SK-N-SH treated with all-trans-retinoic acid at 6 μM for 48 hours (cell line): ENCODE results near the gene IP6K2.

Experiments used
- ATAC-seq: fragments of 200-7000 bp; cut with Tn5 transposase; 3 replicates; pipeline ENCODE4 v1.9.1; 2020; ENCODE audit warnings: mild to moderate bottlenecking, moderate library complexity
- ARNTL ChIP-seq: fragments of 450-650 bp; formaldehyde crosslinking; IDR thresholded peaks from 2 replicates; pipeline ENCODE4 v1.5.0; 2020; ENCODE audit warnings: low read depth, mild to moderate bottlenecking, moderate library complexity, borderline replicate concordance
- BACH2 ChIP-seq: fragments of 250-450 bp; sonication (Bioruptor Pico); IDR thresholded peaks from 2 replicates; pipeline ENCODE4 v1.9.0; 2021; ENCODE audit warnings: mild to moderate bottlenecking, borderline replicate concordance
- CSDC2 ChIP-seq: fragments of 250-450 bp; sonication (Bioruptor Pico); IDR thresholded peaks from 2 replicates; pipeline ENCODE4 v1.5.0; 2020; ENCODE audit warnings: mild to moderate bottlenecking, moderate library complexity
- ESRRG ChIP-seq: fragments of 250-450 bp; sonication (Bioruptor Pico); IDR thresholded peaks from 2 replicates; pipeline ENCODE4 v1.6.1; 2021; ENCODE audit warnings: mild to moderate bottlenecking
- GLIS3 ChIP-seq: fragments of 250-450 bp; sonication (Bioruptor Pico); IDR thresholded peaks from 2 replicates; pipeline ENCODE4 v1.5.0; 2020; ENCODE audit warnings: mild to moderate bottlenecking, moderate library complexity
- ISL1 ChIP-seq: fragments of 250-450 bp; sonication (Bioruptor Pico); IDR thresholded peaks from 2 replicates; pipeline ENCODE4 v2.1.2; 2022; ENCODE audit warnings: mild to moderate bottlenecking, moderate library complexity
- OSR1 ChIP-seq: fragments of 250-450 bp; sonication (Bioruptor Pico); IDR thresholded peaks from 2 replicates; pipeline ENCODE4 v1.8.0; 2022; ENCODE audit warnings: moderate library complexity, mild to moderate bottlenecking, inconsistent platforms
- PPARA ChIP-seq: fragments of 250-450 bp; sonication (Bioruptor Pico); IDR thresholded peaks from 2 replicates; pipeline ENCODE4 v1.5.0; 2020; ENCODE audit warnings: mild to moderate bottlenecking, borderline replicate concordance
- RARB ChIP-seq: fragments of 250-450 bp; sonication (Bioruptor Pico); IDR thresholded peaks from 2 replicates; pipeline ENCODE4 v1.8.0; 2021; ENCODE audit warnings: mild to moderate bottlenecking, moderate library complexity
- TOX ChIP-seq: fragments of 250-450 bp; sonication (Bioruptor Pico); IDR thresholded peaks from 2 replicates; pipeline ENCODE4 v1.8.0; 2021; ENCODE audit warnings: mild to moderate bottlenecking, moderate library complexity, borderline replicate concordance
- ZC3H10 ChIP-seq: fragments of 250-450 bp; sonication (Bioruptor Pico); IDR thresholded peaks from 2 replicates; pipeline ENCODE4 v1.5.1; 2021; ENCODE audit warnings: mild to moderate bottlenecking, moderate library complexity
- ZFP3 ChIP-seq: fragments of 250-450 bp; sonication (Bioruptor Pico); IDR thresholded peaks from 2 replicates; pipeline ENCODE4 v1.5.0; 2020; ENCODE audit warnings: mild to moderate bottlenecking, moderate library complexity
- ZNF565 ChIP-seq: fragments of 450-650 bp; formaldehyde crosslinking; conservative IDR thresholded peaks from 2 replicates; pipeline ENCODE4 v1.5.0; 2020; ENCODE audit warnings: low read depth, mild to moderate bottlenecking, moderate library complexity
- ZNF70 ChIP-seq: fragments of 450-650 bp; formaldehyde crosslinking; IDR thresholded peaks from 2 replicates; pipeline ENCODE4 v1.5.0; 2020; ENCODE audit warnings: mild to moderate bottlenecking, moderate library complexity
- ZNF8 ChIP-seq: fragments of 450-650 bp; formaldehyde crosslinking; IDR thresholded peaks from 2 replicates; pipeline ENCODE4 v1.5.0; 2020; ENCODE audit warnings: mild to moderate bottlenecking, moderate library complexity
- TF ChIP-seq, protein P1 (sequence below): fragments of 250-450 bp; sonication (Bioruptor Pico); IDR thresholded peaks from 2 replicates; pipeline ENCODE4 v1.8.0; 2021; ENCODE audit warnings: low read depth, mild to moderate bottlenecking, moderate library complexity, borderline replicate concordance
- TF ChIP-seq, protein P2 (sequence below): fragments of 250-450 bp; sonication (Bioruptor Pico); IDR thresholded peaks from 2 replicates; pipeline ENCODE4 v1.5.1; 2020; ENCODE audit warnings: low read depth, mild to moderate bottlenecking, moderate library complexity
- TF ChIP-seq, protein P3 (sequence below): fragments of 250-450 bp; sonication (Bioruptor Pico); IDR thresholded peaks from 2 replicates; pipeline ENCODE4 v1.5.1; 2021; ENCODE audit warnings: mild to moderate bottlenecking, moderate library complexity
- TF ChIP-seq, protein P4 (sequence below): fragments of 250-450 bp; sonication (Bioruptor Pico); IDR thresholded peaks from 2 replicates; pipeline ENCODE4 v1.5.0; 2020; ENCODE audit warnings: mild to moderate bottlenecking, moderate library complexity
- TF ChIP-seq, protein P5 (sequence below): fragments of 250-450 bp; sonication (Bioruptor Pico); IDR thresholded peaks from 2 replicates; pipeline ENCODE4 v1.8.0; 2020; ENCODE audit warnings: mild to moderate bottlenecking, moderate library complexity, borderline replicate concordance

IP6K2 gene

DNA sequence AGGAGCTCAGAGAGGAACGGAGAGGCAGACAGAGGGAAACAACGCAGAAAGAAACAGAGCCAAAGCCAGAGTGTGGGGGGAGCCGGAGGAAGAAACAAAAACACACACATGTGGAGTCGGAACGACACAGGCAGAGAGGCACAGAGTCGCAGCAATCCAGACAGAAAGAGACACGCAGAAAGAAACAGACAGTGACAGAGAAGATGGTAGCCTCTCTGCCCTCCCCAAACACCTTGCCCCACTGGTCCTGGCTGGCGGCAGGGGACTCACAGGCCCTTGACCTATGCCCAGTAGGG lies 33.0 kb downstream of the IP6K2 start (continued):
- TF ChIP-seq, protein P1, sequence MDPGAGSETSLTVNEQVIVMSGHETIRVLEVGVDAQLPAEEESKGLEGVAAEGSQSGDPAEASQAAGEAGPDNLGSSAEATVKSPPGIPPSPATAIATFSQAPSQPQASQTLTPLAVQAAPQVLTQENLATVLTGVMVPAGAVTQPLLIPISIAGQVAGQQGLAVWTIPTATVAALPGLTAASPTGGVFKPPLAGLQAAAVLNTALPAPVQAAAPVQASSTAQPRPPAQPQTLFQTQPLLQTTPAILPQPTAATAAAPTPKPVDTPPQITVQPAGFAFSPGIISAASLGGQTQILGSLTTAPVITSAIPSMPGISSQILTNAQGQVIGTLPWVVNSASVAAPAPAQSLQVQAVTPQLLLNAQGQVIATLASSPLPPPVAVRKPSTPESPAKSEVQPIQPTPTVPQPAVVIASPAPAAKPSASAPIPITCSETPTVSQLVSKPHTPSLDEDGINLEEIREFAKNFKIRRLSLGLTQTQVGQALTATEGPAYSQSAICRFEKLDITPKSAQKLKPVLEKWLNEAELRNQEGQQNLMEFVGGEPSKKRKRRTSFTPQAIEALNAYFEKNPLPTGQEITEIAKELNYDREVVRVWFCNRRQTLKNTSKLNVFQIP (CRISPR knock-in tag): no peak
- TF ChIP-seq CSDC2: no peak
- TF ChIP-seq RARB (CRISPR knock-in tag): no peak
- TF ChIP-seq, protein P2, sequence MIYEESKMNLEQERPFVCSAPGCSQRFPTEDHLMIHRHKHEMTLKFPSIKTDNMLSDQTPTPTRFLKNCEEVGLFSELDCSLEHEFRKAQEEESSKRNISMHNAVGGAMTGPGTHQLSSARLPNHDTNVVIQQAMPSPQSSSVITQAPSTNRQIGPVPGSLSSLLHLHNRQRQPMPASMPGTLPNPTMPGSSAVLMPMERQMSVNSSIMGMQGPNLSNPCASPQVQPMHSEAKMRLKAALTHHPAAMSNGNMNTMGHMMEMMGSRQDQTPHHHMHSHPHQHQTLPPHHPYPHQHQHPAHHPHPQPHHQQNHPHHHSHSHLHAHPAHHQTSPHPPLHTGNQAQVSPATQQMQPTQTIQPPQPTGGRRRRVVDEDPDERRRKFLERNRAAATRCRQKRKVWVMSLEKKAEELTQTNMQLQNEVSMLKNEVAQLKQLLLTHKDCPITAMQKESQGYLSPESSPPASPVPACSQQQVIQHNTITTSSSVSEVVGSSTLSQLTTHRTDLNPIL (CRISPR knock-in tag): no peak
- TF ChIP-seq, protein P3, sequence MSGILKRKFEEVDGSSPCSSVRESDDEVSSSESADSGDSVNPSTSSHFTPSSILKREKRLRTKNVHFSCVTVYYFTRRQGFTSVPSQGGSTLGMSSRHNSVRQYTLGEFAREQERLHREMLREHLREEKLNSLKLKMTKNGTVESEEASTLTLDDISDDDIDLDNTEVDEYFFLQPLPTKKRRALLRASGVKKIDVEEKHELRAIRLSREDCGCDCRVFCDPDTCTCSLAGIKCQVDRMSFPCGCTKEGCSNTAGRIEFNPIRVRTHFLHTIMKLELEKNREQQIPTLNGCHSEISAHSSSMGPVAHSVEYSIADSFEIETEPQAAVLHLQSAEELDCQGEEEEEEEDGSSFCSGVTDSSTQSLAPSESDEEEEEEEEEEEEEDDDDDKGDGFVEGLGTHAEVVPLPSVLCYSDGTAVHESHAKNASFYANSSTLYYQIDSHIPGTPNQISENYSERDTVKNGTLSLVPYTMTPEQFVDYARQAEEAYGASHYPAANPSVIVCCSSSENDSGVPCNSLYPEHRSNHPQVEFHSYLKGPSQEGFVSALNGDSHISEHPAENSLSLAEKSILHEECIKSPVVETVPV (CRISPR knock-in tag): no peak
- no peak for TF ChIP-seq ISL1

DNA sequence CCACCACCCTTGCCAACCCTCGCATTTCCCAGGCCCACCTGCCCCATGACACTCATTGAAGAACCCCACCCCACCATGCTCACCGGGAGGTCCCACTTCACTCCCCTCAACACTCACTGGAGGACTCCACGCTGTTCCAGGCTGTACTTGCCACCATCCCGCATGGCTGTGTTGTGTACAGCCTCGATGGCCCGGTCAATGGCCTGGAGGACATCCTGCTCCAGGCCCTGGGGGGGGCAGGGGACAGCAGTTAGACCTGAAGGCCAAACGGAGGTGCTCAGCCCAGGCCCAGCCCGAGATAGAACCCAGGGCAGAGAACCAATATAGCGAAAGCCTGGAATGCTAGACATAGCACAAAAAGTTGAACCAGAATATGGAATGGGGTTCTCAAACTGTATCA lies 34.2 kb downstream of the IP6K2 start:
- TF ChIP-seq OSR1 (no peak), GLIS3 (CRISPR knock-in tag) (no peak), RARB (CRISPR knock-in tag) (no peak), ZNF8 (CRISPR knock-in tag) (no peak), CSDC2 (no peak), ZNF565 (no peak), PPARA (no peak), BACH2 (CRISPR knock-in tag) (no peak), ESRRG (CRISPR knock-in tag) (no peak), ISL1 (no peak)
- TF ChIP-seq, protein P1 (CRISPR knock-in tag): no peak
- no peak for ATAC-seq

DNA sequence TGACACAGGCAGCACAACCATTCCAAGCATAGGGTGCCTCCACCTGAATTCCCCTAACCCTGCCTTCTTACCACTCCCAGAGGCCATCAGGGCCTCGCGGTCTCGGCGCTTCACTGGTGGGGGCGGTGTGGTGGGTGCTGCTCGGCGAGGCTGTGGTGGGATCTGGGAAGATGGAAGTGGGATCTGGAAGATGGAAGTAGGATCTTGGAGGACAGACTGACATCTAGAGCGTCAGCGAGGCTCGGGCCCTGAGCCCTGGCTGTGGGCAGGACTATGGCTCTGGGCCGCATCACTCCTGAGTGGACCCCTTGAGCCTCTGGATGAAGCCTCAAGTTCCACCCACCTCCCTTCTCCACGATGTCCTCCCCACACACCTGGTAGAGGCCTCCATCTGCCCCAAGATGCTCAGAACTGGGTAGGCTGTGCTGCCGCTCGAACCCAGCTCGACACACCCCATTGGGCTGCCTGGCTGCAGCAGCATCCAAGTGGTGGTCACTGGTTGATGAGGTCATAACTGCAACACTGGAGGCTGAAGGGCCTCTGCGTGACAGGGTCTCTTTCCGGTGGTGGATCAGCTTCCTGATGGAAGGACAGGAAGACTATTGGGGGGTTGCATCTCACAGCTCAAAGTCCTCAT lies 34.9 kb downstream of the IP6K2 start:
- no peak for ATAC-seq
- no peak for TF ChIP-seq ZNF565
- TF ChIP-seq, protein P4, sequence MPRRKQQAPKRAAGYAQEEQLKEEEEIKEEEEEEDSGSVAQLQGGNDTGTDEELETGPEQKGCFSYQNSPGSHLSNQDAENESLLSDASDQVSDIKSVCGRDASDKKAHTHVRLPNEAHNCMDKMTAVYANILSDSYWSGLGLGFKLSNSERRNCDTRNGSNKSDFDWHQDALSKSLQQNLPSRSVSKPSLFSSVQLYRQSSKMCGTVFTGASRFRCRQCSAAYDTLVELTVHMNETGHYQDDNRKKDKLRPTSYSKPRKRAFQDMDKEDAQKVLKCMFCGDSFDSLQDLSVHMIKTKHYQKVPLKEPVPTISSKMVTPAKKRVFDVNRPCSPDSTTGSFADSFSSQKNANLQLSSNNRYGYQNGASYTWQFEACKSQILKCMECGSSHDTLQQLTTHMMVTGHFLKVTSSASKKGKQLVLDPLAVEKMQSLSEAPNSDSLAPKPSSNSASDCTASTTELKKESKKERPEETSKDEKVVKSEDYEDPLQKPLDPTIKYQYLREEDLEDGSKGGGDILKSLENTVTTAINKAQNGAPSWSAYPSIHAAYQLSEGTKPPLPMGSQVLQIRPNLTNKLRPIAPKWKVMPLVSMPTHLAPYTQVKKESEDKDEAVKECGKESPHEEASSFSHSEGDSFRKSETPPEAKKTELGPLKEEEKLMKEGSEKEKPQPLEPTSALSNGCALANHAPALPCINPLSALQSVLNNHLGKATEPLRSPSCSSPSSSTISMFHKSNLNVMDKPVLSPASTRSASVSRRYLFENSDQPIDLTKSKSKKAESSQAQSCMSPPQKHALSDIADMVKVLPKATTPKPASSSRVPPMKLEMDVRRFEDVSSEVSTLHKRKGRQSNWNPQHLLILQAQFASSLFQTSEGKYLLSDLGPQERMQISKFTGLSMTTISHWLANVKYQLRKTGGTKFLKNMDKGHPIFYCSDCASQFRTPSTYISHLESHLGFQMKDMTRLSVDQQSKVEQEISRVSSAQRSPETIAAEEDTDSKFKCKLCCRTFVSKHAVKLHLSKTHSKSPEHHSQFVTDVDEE (CRISPR knock-in tag): no peak
- TF ChIP-seq PPARA: no peak
- TF ChIP-seq ZNF8 (CRISPR knock-in tag): no peak
- TF ChIP-seq ZC3H10 (CRISPR knock-in tag): no peak
- TF ChIP-seq, protein P3 (CRISPR knock-in tag): no peak
- no peak for TF ChIP-seq RARB (CRISPR knock-in tag)
- TF ChIP-seq ISL1: no peak
- no peak for TF ChIP-seq ARNTL (CRISPR knock-in tag)
- no peak for TF ChIP-seq TOX
- TF ChIP-seq OSR1: no peak
- no peak for TF ChIP-seq ZFP3
- TF ChIP-seq, protein P1 (CRISPR knock-in tag): no peak
- TF ChIP-seq GLIS3 (CRISPR knock-in tag): no peak
- no peak for TF ChIP-seq CSDC2
- TF ChIP-seq, protein P5, sequence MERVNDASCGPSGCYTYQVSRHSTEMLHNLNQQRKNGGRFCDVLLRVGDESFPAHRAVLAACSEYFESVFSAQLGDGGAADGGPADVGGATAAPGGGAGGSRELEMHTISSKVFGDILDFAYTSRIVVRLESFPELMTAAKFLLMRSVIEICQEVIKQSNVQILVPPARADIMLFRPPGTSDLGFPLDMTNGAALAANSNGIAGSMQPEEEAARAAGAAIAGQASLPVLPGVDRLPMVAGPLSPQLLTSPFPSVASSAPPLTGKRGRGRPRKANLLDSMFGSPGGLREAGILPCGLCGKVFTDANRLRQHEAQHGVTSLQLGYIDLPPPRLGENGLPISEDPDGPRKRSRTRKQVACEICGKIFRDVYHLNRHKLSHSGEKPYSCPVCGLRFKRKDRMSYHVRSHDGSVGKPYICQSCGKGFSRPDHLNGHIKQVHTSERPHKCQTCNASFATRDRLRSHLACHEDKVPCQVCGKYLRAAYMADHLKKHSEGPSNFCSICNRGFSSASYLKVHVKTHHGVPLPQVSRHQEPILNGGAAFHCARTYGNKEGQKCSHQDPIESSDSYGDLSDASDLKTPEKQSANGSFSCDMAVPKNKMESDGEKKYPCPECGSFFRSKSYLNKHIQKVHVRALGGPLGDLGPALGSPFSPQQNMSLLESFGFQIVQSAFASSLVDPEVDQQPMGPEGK (CRISPR knock-in tag): no peak
- TF ChIP-seq, protein P2 (CRISPR knock-in tag): no peak
- no peak for TF ChIP-seq ZNF70
